Occipital lobe (tissue), 3 donors: ENCODE measurements around the gene SPATA31D4. TPM values are rescaled to one million over a fixed set of nuclear protein-coding genes. Genes with fewer than 3 reads are reported as not detected.

ENCODE experiments used
- DNase-seq: peaks from one replicate; lab custom pipeline; 2025; lab: John Stamatoyannopoulos, UW
- small RNA-seq: library from RNA; depleted of rRNA; stranded (forward); fragments of <200 nt; gene quantifications from one replicate; pipeline ENCODE3, GENCODE V24; 2014
- total RNA-seq: library from RNA; depleted of rRNA; stranded (reverse); fragments of >200 nt; gene quantifications from one replicate; pipeline ENCODE4 v1.2.3, GENCODE V29; 2014

Gene SPATA31D4
- total RNA-seq, 1 donor from 2014 or later: not detected

GRCh38 chr9:81964218-81965171, 36.3 kb downstream of the SPATA31D4 start:
- no peak for DNase-seq

DNA sequence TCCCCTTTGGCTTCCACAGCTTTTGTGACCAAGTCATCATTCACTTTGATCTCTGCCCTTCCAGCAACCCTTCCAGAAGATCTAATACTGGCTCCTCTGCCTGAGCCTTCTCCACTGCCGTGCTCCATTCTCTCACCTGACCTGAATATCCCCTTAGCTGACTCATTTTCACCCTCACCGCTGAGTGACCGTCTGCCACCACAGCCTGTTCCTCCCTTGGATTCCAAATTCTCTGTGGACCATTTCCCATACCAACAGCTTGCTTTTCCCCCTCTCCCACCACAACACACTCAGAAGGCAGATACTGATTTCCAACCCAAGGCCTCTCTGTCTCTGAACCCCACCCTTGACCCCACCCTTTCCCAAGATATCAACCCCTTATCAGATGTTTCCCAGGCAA, 39.8 kb downstream of the SPATA31D4 start:
- no peak for DNase-seq

GRCh38 chr9:81969971-81970370, 41.7 kb downstream of the SPATA31D4 start:
- no peak for DNase-seq

DNA sequence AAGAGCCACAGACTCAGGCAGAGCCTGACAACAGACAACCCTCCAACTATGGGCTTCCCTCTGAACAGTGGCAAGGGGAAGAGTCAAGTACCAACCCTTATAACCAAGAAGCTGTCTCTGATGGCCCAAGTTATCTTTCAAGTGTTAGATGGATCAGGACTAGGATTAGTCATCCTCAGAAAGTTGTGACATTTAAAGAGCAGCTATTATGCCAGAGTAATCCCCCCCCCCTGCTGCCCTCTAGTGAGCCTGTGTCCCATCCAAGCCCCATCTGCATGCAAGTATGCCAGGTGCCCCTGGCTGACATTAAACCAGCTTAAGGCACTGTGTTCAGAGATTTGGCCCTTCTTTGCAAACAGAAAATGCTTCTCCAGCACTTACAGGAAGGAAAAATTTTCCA, 43.5 kb downstream of the SPATA31D4 start:
- no peak for DNase-seq

- DNase-seq: no peak
Observed at GRCh38 chr9:81974764-81975163, 46.5 kb downstream of the SPATA31D4 start.

DNA sequence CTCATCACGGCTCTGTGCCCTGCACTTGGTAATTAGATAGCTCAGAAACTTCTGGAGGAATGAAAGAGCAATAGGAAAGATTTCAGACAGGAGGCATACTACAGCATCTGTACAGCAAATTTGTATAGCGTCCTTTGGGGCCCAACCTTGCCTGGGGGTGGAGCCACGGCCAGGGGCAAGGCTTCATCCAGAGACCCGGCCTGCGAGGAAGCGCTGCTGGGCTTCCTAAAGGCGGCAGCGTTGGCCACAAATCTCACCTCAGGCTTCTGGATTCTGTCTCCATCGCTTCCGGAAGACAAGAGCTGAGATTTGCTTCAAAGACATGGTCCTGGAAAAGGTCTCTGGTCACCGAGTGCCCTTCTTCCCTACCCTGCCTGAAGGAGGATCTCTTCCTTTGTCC, 48.1 kb downstream of the SPATA31D4 start:
- no peak for DNase-seq

DNA sequence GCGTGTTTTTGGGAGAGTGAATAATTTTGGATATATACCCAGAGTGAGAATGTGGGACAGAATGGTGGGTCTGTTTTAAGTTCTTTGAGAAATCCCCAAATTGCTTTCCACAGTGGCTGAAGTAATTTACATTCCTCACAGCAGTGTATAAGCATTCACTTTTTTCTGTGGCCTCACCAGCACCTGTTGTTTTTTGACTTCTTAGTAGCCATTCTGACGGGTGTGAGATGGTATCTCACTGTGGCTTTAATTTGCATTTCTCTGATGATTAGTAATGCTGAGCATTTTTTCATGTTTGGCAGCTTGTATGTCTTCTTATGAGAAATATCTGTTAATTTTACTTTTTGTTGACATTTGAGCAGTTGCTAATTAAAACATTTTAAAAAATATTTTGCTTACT, 51.0 kb downstream of the SPATA31D4 start:
- no peak for DNase-seq

- no peak for DNase-seq
Observed at GRCh38 chr9:81980568-81980967, 52.3 kb downstream of the SPATA31D4 start.

DNA sequence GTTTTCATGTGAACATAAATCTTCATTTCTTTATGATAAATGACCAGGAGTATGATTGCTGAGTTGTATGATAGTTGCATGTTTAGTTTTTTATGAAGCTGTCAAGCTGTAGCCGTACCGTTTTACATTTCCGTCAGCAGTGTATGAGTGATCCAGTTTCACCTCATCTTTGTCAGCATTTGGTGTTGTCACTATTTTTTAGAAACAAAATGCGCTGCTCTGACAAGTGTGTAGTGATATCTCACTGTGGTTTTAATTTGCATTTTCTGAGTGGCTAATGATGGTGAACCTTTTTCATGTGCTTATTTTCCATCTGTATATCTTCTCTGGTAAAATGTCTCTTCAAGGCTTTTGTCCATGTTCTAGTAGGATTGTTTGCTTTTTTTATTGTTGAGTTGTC, 53.7 kb downstream of the SPATA31D4 start:
- no peak for DNase-seq

Small RNA genes lying within 50 kb of the gene (small RNA-seq; reads per million reads assigned to genes)
- 0.15 reads per million for gene RF00189
- not detected for gene RNA5SP287

Other genes with a start within 250 kb of the SPATA31D4 start
- 49.4 TPM for gene TLE1, start 238.9 kb upstream of the SPATA31D4 start, total RNA-seq
- gene SPATA31D3, start 15.1 kb downstream of the SPATA31D4 start, total RNA-seq: not detected
- not detected for gene SPATA31D1, start 60.3 kb downstream of the SPATA31D4 start, total RNA-seq